NAMALWA (cell line): ENCODE results near the gene MDGA2.
A peak's percentile ranks its signal among the peaks of the same experiment; 100 is the strongest.
"Not testable (repeated sequence)": the region's sequence is repeated elsewhere in the genome, so short reads cannot be mapped to it uniquely, and the experiment has no call there.

Experiments used
- DNase-seq: peaks from one replicate; pipeline ENCODE4 v3.0.0-alpha.2; 2015; ENCODE audit warnings: low spot score

Gene MDGA2

DNA sequence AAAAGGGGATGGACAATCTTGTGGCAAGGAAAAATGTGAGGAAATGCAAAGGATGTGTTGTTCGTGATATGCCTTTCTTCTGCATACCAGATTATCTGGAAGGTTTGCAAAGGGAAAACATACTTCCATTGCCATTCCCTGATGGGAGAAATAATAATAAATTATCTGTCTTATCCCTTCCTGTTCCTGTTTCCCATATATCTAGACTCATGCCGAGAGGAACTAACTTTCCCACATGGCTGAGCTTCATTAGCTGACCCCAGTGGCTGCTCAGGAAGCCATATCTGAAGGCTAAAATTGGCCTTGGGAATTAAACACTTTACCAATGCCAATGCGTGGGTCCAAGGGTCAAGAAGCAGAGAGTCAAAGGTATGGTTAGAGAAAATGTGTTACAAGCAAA, 439.8 kb downstream of the MDGA2 start:
- no peak for DNase-seq

- DNase-seq, result no peak
Measured at GRCh38 chr14:47226877-47227520, 448.4 kb downstream of the MDGA2 start.

GRCh38 chr14:47223656-47224055, 451.7 kb downstream of the MDGA2 start:
- no peak for DNase-seq

GRCh38 chr14:47220096-47220495, 455.3 kb downstream of the MDGA2 start:
- no peak for DNase-seq

DNA sequence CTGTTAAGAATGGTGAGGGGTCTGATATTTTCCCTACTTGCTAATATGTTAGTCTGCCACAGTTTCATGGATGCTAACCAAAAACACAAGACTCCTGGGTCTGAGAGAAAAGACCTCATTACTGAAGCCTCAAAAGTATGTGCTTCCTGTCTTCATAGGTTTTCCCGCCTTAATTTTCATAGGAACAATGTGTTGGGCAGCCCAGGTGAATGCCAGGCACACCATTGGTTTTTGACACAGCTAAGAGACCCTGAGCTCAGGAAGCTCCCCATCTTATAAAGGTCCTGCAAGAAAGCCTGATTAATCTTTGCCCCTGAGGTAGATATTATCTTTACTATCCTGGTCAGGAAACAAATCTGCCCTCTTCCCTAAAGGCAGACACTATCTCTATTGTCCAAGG, 464.1 kb downstream of the MDGA2 start:
- DNase-seq, result no peak

DNA sequence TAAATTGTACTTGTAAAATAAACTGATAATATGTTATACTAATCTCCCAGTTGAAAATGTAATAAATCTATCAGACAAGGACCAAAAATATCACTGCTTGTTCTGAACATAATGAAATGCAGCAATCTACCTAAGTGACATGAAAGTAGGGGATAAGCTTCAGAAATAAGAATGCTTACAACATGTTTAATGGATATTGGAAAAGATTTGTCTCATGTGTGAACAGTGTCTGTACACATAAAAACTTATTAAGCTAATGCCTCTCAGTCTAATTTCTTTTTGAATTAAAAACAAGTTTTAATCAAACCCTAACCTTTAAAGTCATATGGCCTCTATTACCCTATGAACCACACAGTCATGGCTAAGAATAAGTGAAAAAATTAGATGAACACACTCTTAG, 465.3 kb downstream of the MDGA2 start:
- no peak for DNase-seq

- DNase-seq, result no peak
Measured at GRCh38 chr14:47208434-47208833, 467.0 kb downstream of the MDGA2 start.

GRCh38 chr14:47207617-47208016, 467.8 kb downstream of the MDGA2 start:
- DNase-seq, result peak; percentile 0

GRCh38 chr14:47200740-47201139, 474.7 kb downstream of the MDGA2 start:
- no peak for DNase-seq

- no peak for DNase-seq
Measured at GRCh38 chr14:47195582-47195981, 479.8 kb downstream of the MDGA2 start.

DNA sequence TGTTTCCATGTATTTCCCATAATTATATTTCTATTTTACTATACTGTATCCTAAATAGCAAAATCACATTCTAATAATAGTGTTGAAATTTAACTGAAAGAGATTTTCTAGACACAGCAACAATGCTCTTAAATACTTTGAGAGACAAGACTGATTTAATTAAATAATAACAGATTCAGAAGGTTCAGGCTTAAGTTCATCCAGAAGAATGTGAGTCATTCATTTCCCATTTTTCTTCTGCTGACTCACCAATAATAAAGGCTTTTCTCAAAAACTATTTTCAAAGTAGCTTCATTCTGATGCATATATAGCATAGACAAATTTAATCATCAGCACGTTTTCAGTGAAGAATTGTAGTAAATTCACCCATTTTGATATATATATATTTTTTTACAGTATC, 481.4 kb downstream of the MDGA2 start:
- no peak for DNase-seq

DNA sequence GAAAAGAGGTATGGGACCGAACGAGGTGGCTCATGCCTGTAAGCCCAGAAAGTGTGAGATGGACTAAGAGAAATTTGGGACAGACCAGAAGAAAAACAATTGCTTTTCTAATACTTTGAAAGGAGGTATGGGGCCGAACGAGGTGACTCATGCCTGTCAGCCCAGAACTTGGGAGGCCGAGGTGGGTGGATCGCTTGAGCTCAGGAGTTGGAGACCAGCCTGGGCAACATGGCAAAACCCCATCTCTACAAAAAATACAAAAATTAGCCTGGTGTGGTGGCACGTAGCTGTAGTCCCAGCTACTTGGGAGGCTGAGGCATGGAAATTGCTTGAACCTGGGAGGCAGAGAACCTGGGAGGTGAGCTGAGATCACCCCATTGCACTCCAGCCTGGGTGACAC, 483.2 kb downstream of the MDGA2 start:
- not testable (repeated sequence) for DNase-seq

DNA sequence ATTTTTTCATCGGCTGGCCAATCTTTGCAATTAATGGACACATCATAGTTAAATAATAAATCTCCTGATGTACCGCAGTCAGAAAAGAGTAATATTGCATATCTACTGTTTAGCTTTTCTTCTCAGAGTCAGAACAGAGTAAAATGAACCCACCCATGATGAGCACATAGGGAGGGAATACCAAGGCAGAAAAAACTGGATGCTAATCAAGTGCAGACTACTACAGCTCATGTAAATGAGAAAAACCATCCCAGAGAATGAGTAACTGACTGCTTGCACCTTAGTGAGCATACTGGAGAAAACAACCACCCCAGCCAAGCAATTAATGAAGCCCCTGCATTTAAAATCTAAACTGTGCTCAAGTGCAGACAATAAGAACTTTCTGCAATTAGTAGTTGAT, 483.7 kb downstream of the MDGA2 start:
- no peak for DNase-seq

GRCh38 chr14:47189911-47190484, 485.4 kb downstream of the MDGA2 start:
- DNase-seq, result no peak

GRCh38 chr14:47186486-47186885, 488.9 kb downstream of the MDGA2 start:
- no peak for DNase-seq

DNA sequence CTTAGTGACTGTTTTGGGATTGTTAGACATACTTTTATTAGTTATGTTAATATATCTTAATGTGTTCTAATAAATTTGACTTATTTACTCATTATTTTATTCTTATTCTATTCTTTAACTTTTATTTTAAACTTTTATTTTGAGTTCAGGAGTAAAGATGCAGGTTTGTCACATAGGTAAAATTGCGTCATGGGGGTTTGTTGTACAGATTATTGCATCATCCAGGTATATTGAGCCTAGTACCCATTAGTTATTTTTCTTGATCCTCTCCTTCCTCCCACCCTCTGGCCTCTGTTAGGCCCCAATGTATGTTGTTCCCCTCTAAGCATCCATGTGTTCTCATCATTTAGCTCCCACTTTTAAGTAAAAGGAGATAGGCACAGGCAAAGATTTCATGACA, 495.5 kb downstream of the MDGA2 start:
- DNase-seq, result no peak

DNA sequence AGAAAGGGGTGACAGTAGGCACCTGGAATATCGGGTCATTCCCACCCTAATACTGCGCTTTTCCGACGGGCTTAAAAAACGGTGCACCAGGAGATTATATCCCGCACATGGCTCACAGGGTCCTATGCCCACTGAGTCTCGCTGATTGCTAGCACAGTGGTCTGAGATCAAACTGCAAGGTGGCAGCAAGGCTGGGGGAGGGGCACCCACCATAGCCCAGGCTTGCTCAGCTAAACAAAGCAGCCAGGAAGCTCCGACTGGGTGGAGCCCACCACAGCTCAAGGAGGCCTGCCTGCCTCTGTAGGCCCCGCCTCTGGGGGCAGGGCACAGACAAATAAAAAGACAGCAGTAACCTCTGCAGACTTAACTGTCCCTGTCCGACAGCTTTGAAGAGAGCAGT, 503.5 kb downstream of the MDGA2 start:
- not testable (repeated sequence) for DNase-seq

DNA sequence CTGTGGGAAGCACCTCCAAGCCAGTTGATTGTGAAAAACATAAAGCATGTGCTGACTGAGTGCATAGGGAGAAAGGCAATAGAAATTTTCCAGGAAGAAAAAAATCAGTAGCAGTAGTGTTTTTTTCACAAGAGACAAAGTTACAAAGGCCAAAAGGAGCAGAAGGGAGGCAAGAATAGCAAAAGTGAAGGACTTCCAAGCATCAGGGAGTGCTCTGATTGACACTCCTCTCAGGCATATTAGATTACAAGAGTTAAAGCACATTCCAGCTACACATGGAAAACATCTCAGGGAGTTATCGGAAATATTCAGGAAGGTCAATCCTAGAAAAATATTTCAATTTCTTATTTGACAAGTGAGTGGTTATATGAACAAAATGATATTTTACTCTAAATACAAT, 508.0 kb downstream of the MDGA2 start:
- DNase-seq, result no peak

- no peak for DNase-seq
Measured at GRCh38 chr14:47155395-47155794, 520.0 kb downstream of the MDGA2 start.

DNA sequence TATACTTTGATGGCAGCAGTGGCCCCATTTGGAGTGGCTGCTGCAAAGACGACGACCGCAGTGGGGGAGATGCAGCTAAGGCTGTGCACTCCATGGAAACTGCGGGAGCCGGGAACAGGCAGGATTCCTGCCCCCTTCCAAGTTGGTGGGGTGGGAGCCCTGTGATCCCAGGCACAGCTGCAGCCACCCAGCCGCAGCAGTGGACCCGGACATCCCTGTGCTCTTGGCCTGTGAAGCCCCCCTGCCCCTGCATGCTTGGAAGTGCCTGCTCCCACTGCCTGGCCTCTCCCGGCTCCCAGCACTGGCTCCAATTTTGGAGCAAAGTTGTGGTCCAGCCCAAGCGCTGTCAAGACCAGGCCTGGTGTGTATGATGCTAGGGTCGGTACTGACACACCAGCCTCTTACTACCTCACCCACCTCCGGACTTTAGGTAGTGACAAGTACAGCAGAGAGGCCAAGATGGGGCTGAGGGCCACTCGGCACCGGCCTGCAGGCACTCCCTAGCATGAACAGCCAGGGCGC, 521.1 kb downstream of the MDGA2 start:
- DNase-seq, result no peak

- DNase-seq, result no peak
Measured at GRCh38 chr14:47153746-47154145, 521.7 kb downstream of the MDGA2 start.

GRCh38 chr14:47150267-47150666, 525.1 kb downstream of the MDGA2 start:
- no peak for DNase-seq

DNA sequence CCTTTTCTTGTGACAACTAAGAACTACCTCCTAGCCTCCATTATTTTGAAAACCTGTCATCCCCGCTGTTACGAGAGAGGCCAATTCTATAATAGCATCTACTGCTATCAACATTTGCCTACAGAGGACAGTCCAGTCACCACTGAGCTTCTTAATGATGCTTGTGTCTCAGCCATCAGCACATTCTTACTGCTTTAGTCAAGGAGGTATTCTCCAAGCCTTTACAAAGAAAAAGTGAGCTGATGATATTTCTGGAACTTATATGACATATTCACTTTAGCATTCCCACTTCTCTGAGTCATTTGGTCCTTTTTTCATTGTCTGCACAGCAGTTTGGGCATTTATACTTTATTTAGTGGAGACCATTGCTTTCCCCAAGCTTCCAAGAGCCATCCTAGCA, 526.1 kb downstream of the MDGA2 start:
- DNase-seq, result no peak

GRCh38 chr14:47148686-47149085, 526.7 kb downstream of the MDGA2 start:
- DNase-seq, result no peak
